ENCODE results near the gene CCDC137.

CCDC137 gene

GRCh38 chr17:81636505-81637288 lies 29.8 kb upstream of the CCDC137 start, which contains the start of the genes NPLOC4 and TSPAN10 (continued):
- TF ChIP-seq ZNF530 (tag by site-specific recombination; IDR thresholded peaks at IDR 0.05; ENCODE audit: low read depth) = no peak
- no peak for TF ChIP-seq ZNF670 (tag by site-specific recombination; IDR thresholded peaks at IDR 0.05; ENCODE audit: low read depth)
- no peak for TF ChIP-seq ZNF701 (tag by site-specific recombination; IDR thresholded peaks at IDR 0.05)
- TF ChIP-seq ZBTB49 (tag by site-specific recombination; IDR thresholded peaks at IDR 0.05; ENCODE audit: low read depth) = no peak
- peak; percentile 94 for TF ChIP-seq PBX3 (CRISPR knock-in tag; IDR thresholded peaks at IDR 0.05)
- TF ChIP-seq ZBTB20 (tag by site-specific recombination; IDR thresholded peaks at IDR 0.05) = 0 out of 2 replicates have a peak, but pooled peaks have one; percentile 34
- peak; percentile 77; the same call in 1 of the 2 replicates for TF ChIP-seq ZNF561 (tag by site-specific recombination; IDR thresholded peaks at IDR 0.05; ENCODE audit: borderline replicate concordance)
- TF ChIP-seq EGR2 (tag by site-specific recombination; IDR thresholded peaks at IDR 0.05; ENCODE audit: low read depth) = peak; percentile 76
- TF ChIP-seq ZNF366 (tag by site-specific recombination; conservative IDR thresholded peaks at IDR 0.05) = peak; percentile 91
- no peak for TF ChIP-seq ZNF302 (tag by site-specific recombination; IDR thresholded peaks at IDR 0.05; ENCODE audit: low read depth)
- TF ChIP-seq YY1 (tag by site-specific recombination; IDR thresholded peaks at IDR 0.05) = peak; percentile 66
- no peak for TF ChIP-seq ZNF580 (tag by site-specific recombination; IDR thresholded peaks at IDR 0.05)
- peak; percentile 54 for TF ChIP-seq SP2 (tag by site-specific recombination; IDR thresholded peaks at IDR 0.05)
- no peak for TF ChIP-seq ZNF449 (tag by site-specific recombination; IDR thresholded peaks at IDR 0.05)
- peak; percentile 97 for TF ChIP-seq ZNF660 (tag by site-specific recombination; IDR thresholded peaks at IDR 0.05)
- peak; percentile 56 for TF ChIP-seq ZBTB26 (tag by site-specific recombination; optimal IDR thresholded peaks at IDR 0.05)
- peak; percentile 52; the same call in 1 of the 2 replicates for TF ChIP-seq GLIS2 (tag by site-specific recombination; IDR thresholded peaks at IDR 0.05)
- no peak for TF ChIP-seq ZNF157 (tag by site-specific recombination; IDR thresholded peaks at IDR 0.05)
- TF ChIP-seq ZNF76 (tag by site-specific recombination; IDR thresholded peaks at IDR 0.05; ENCODE audit: borderline replicate concordance, low read depth) = peak; percentile 66; the same call in 1 of the 2 replicates
- TF ChIP-seq PRDM10 (tag by site-specific recombination; IDR thresholded peaks at IDR 0.05) = peak; percentile 69
- no peak for TF ChIP-seq ZNF175 (tag by site-specific recombination; IDR thresholded peaks at IDR 0.05)
- TF ChIP-seq ZFP69B (tag by site-specific recombination; IDR thresholded peaks at IDR 0.05) = peak; percentile 52
- TF ChIP-seq ZNF558 (tag by site-specific recombination; IDR thresholded peaks at IDR 0.05) = no peak
- TF ChIP-seq ZBTB11 (tag by site-specific recombination; conservative IDR thresholded peaks at IDR 0.05; ENCODE audit: low read depth) = peak; percentile 99
- TF ChIP-seq ZBTB48 (tag by site-specific recombination; IDR thresholded peaks at IDR 0.05) = no peak; the same call in 1 of the 2 replicates

Measured in HEK293 (cell line).